H9 (cell line): Measurements from ENCODE around the gene MKRN2OS. TPM values are rescaled to one million over a fixed set of nuclear protein-coding genes. Genes with fewer than 3 reads are reported as not detected.
A peak's percentile ranks its signal among the peaks of the same experiment; 100 is the strongest.

Source experiments
- DNase-seq: peaks from one replicate; pipeline ENCODE4 v3.0.0-alpha.2; 2017
- H2AFZ ChIP-seq: one replicate; pipeline ENCODE4 v1.6.1; 2013; ENCODE audit warnings: mild to moderate bottlenecking, low read length, control low read depth, moderate library complexity
- H2AK5ac ChIP-seq: 2 replicates; pipeline ENCODE4 v1.6.1; 2013; ENCODE audit warnings: low read length, control low read depth, mixed read lengths; ENCODE audit not compliant: insufficient read length
- H2BK120ac ChIP-seq: one replicate; pipeline ENCODE4 v1.6.1; 2013; ENCODE audit warnings: low read depth, mild to moderate bottlenecking, low read length, control low read depth, inconsistent platforms; ENCODE audit not compliant: poor library complexity, severe bottlenecking
- H2BK12ac ChIP-seq: 2 replicates; pipeline ENCODE4 v1.6.1; 2013; ENCODE audit warnings: low read length, control low read depth, mixed read lengths, low read depth; ENCODE audit not compliant: insufficient read length
- H2BK15ac ChIP-seq: 2 replicates; pipeline ENCODE4 v1.6.1; 2013; ENCODE audit warnings: low read depth, low read length, control low read depth
- H2BK20ac ChIP-seq: one replicate; pipeline ENCODE4 v1.6.1; 2013; ENCODE audit warnings: low read depth, mild to moderate bottlenecking, low read length, control low read depth, inconsistent platforms; ENCODE audit not compliant: poor library complexity, severe bottlenecking
- H2BK5ac ChIP-seq: 2 replicates; pipeline ENCODE4 v1.6.1; 2013; ENCODE audit warnings: low read length, control low read depth, mixed read lengths; ENCODE audit not compliant: insufficient read length
- H3K14ac ChIP-seq: 2 replicates; pipeline ENCODE4 v1.6.1; 2013; ENCODE audit warnings: low read length, control low read depth; ENCODE audit not compliant: insufficient read depth
- H3K18ac ChIP-seq: 2 replicates; pipeline ENCODE4 v1.6.1; 2013; ENCODE audit warnings: low read depth, mild to moderate bottlenecking, mixed read lengths, low read length, control low read depth; ENCODE audit not compliant: insufficient read length
- H3K23ac ChIP-seq: 2 replicates; pipeline ENCODE4 v1.6.1; 2013; ENCODE audit warnings: low read length, control low read depth, mixed read lengths, low read depth; ENCODE audit not compliant: insufficient read length
- H3K23me2 ChIP-seq: 2 replicates; pipeline ENCODE4 v1.6.1; 2013; ENCODE audit warnings: low read depth, mild to moderate bottlenecking, mixed read lengths, low read length, control low read depth; ENCODE audit not compliant: insufficient read length, poor library complexity, severe bottlenecking
- H3K27ac ChIP-seq: 2 replicates; pipeline ENCODE4 v1.5.1; 2013; ENCODE audit warnings: low read length, control low read depth, mixed read lengths, low read depth; ENCODE audit not compliant: insufficient read length
- H3K27me3 ChIP-seq: 2 replicates; pipeline ENCODE4 v1.6.1; 2013; ENCODE audit warnings: low read length, control low read depth, inconsistent platforms; ENCODE audit not compliant: insufficient read depth
- H3K4ac ChIP-seq: 2 replicates; pipeline ENCODE4 v1.6.1; 2013; ENCODE audit warnings: low read depth, mild to moderate bottlenecking, control low read depth, inconsistent platforms, low read length, moderate library complexity
- H3K4me1 ChIP-seq: 2 replicates; pipeline ENCODE4 v1.6.1; 2013; ENCODE audit warnings: low read length, control low read depth, inconsistent platforms; ENCODE audit not compliant: insufficient read depth
- H3K4me2 ChIP-seq: 2 replicates; pipeline ENCODE4 v1.6.1; 2013; ENCODE audit warnings: low read length, control low read depth, mixed read lengths; ENCODE audit not compliant: insufficient read length, insufficient read depth
- H3K56ac ChIP-seq: 2 replicates; pipeline ENCODE4 v1.6.1; 2013; ENCODE audit warnings: low read depth, mild to moderate bottlenecking, mixed read lengths, low read length, control low read depth; ENCODE audit not compliant: insufficient read length
- H3K79me1 ChIP-seq: 2 replicates; pipeline ENCODE4 v1.6.1; 2013; ENCODE audit warnings: low read depth, mild to moderate bottlenecking, moderate library complexity, low read length, control low read depth, inconsistent platforms; ENCODE audit not compliant: insufficient read depth, poor library complexity, severe bottlenecking
- H3K79me2 ChIP-seq: 2 replicates; pipeline ENCODE4 v1.6.1; 2013; ENCODE audit warnings: low read length, control low read depth, inconsistent platforms; ENCODE audit not compliant: insufficient read depth
- H3K9ac ChIP-seq: 2 replicates; pipeline ENCODE4 v1.6.1; 2013; ENCODE audit warnings: low read length, control low read depth, mixed read lengths; ENCODE audit not compliant: insufficient read length; ENCODE audit errors: extremely low read depth
- H3K9me3 ChIP-seq: one replicate; pipeline ENCODE4 v1.6.1; 2013; ENCODE audit warnings: low read depth, low read length, inconsistent platforms; ENCODE audit not compliant: control insufficient read depth
- H3T11ph ChIP-seq: one replicate; pipeline ENCODE4 v1.6.1; 2013; ENCODE audit warnings: mild to moderate bottlenecking, low read length, control low read depth, inconsistent platforms
- H4K20me1 ChIP-seq: one replicate; pipeline ENCODE4 v1.6.1; 2013; ENCODE audit not compliant: control insufficient read depth, insufficient read length, insufficient read depth
- H4K5ac ChIP-seq: 2 replicates; pipeline ENCODE4 v1.6.1; 2013; ENCODE audit warnings: low read depth, mild to moderate bottlenecking, mixed read lengths, low read length, control low read depth; ENCODE audit not compliant: insufficient read length
- H4K8ac ChIP-seq: replicated peaks from 2 replicates; pipeline ENCODE4 v1.6.1; 2013; ENCODE audit warnings: low read length, control low read depth, mixed read lengths, low read depth; ENCODE audit not compliant: insufficient read length
- H4K91ac ChIP-seq: 2 replicates; pipeline ENCODE4 v1.6.1; 2013; ENCODE audit warnings: low read depth, mild to moderate bottlenecking, moderate library complexity, mixed read lengths, low read length, control low read depth; ENCODE audit not compliant: insufficient read length
- H3K27ac Mint-ChIP-seq, 3 experiments: 2 replicates in 2 of 3; 3 replicates in 1 of 3; pipeline ENCODE4 v1.8.0; 2020 to 2021; ENCODE audit warnings: mixed read lengths in 3 of 3, mild to moderate bottlenecking in 1 of 3, moderate library complexity in 1 of 3
- H3K27me3 Mint-ChIP-seq: 2 replicates; pipeline ENCODE4 v1.8.0; 2021; ENCODE audit warnings: low read depth, mild to moderate bottlenecking, moderate library complexity, mixed read lengths
- H3K36me3 Mint-ChIP-seq, 3 experiments: 2 replicates in 2 of 3; 3 replicates in 1 of 3; pipeline ENCODE4 v1.8.0; 2020 to 2021; ENCODE audit warnings: low read depth in 3 of 3, mixed read lengths in 3 of 3; ENCODE audit not compliant: insufficient read depth in 1 of 3
- H3K4me1 Mint-ChIP-seq, 2 experiments: 2 replicates each; pipeline ENCODE4 v1.8.0; 2020; ENCODE audit warnings: mixed read lengths in 2 of 2
- H3K4me3 Mint-ChIP-seq, 2 experiments: 2 replicates in 1 of 2; 3 replicates in 1 of 2; pipeline ENCODE4 v1.8.0; 2020 to 2021; ENCODE audit warnings: mild to moderate bottlenecking in 2 of 2, mixed read lengths in 2 of 2, moderate library complexity in 1 of 2
- H3K9me3 Mint-ChIP-seq, 2 experiments: 2 replicates in 1 of 2; 3 replicates in 1 of 2; pipeline ENCODE4 v1.8.0; 2020; ENCODE audit warnings: mild to moderate bottlenecking in 2 of 2, mixed read lengths in 2 of 2, moderate library complexity in 1 of 2
- WGBS: extraction: QIAGEN DNeasy Blood & Tissue Kit; methylation state at CpG from one replicate; pipeline ENCODE4 v1.1.7; 2013; ENCODE audit warnings: missing lambda C conversion rate, low lambda C conversion rate, mixed read lengths; ENCODE audit not compliant: insufficient read length; ENCODE audit errors: extremely low coverage; 5-methylcytosine and 5-hydroxymethylcytosine counted together
- total RNA-seq: library from RNA; stranded (reverse); gene quantifications from 2 replicates; pipeline ENCODE4 v1.2.1, GENCODE V29; 2021
- TF ChIP-seq, protein P1 (sequence below): fragments of 200-600 bp; sonication (generic); conservative IDR thresholded peaks from 3 replicates; pipeline ENCODE4 v1.8.0; 2021; ENCODE audit warnings: antibody characterized with exemption, mild to moderate bottlenecking

MKRN2OS gene
- total RNA-seq, 1 experiment from 2014 or later = 0.44 TPM

DNA sequence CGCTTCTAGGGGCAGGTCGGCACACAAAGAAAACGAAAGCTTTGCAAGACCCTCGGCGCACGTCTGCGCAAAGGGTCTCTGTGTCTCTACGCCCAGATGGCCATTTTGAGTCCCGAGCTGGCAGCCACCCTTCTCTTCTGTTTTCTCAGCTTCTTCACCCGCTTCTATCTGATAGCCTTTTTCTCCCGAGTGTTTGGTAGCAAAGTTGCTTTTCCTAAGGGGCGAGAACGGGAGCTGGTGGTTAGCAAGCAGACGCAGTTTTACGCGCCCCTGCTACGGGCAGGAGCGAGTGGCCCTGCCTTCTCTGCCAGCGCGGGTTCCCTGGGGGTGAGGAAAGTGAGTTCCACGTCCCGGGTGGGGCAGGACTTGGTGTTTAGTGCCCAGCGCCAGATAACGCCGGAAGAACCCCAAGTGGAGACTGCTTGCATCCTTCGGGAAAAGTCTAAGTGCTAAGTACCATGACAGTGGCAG is 8.7 kb upstream of the MKRN2OS start:
- peak overlapping the region; percentile 49 for H3K14ac ChIP-seq
- WGBS = no CpG with 5 or more reads among the region's 26 CpGs
- H3K27me3 ChIP-seq = no peaks in the 10 kb centered on the region
- peaks cover 12% of the 10 kb centered on the region for H3K23me2 ChIP-seq
- no peaks in the 10 kb centered on the region for H3K4me1 ChIP-seq
- H3K9ac ChIP-seq = no peak overlapping the region
- H2AFZ ChIP-seq = peak overlapping the region; percentile 82
- no peak overlapping the region for H2BK120ac ChIP-seq
- no peak overlapping the region for H4K5ac ChIP-seq
- H2BK12ac ChIP-seq = peak overlapping the region; percentile 35
- H3K27ac ChIP-seq = no peak overlapping the region
- peaks cover 13% of the 10 kb centered on the region for H3K27me3 Mint-ChIP-seq
- no peak overlapping the region for H4K91ac ChIP-seq
- H3K56ac ChIP-seq = no peak overlapping the region
- H3K9me3 ChIP-seq = no peaks in the 10 kb centered on the region
- no peaks in the 10 kb centered on the region for H4K20me1 ChIP-seq
- H3T11ph ChIP-seq = no peak overlapping the region
- H2AK5ac ChIP-seq = no peak overlapping the region
- no peak overlapping the region for H3K4me2 ChIP-seq
- H3K23ac ChIP-seq = no peak overlapping the region
- H3K18ac ChIP-seq = peak overlapping the region; percentile 58
- peaks cover 15 to 18% of the 10 kb centered on the region in 2 experiments for H3K4me1 Mint-ChIP-seq
- H3K79me1 ChIP-seq = no peaks in the 10 kb centered on the region
- H3K27ac Mint-ChIP-seq = no peak overlapping the region
- H2BK20ac ChIP-seq = no peak overlapping the region
- peak; percentile 37 for DNase-seq
- H4K8ac ChIP-seq = peak overlapping the region; percentile 77
- 0 out of 2 replicates have a peak overlapping the region, but pooled peaks have one; percentile 80 for H2BK15ac ChIP-seq
- H2BK5ac ChIP-seq = no peak overlapping the region
- peaks cover 13% of the 10 kb centered on the region; the same call in 1 of the 2 replicates for H3K79me2 ChIP-seq
- TF ChIP-seq, protein P1, sequence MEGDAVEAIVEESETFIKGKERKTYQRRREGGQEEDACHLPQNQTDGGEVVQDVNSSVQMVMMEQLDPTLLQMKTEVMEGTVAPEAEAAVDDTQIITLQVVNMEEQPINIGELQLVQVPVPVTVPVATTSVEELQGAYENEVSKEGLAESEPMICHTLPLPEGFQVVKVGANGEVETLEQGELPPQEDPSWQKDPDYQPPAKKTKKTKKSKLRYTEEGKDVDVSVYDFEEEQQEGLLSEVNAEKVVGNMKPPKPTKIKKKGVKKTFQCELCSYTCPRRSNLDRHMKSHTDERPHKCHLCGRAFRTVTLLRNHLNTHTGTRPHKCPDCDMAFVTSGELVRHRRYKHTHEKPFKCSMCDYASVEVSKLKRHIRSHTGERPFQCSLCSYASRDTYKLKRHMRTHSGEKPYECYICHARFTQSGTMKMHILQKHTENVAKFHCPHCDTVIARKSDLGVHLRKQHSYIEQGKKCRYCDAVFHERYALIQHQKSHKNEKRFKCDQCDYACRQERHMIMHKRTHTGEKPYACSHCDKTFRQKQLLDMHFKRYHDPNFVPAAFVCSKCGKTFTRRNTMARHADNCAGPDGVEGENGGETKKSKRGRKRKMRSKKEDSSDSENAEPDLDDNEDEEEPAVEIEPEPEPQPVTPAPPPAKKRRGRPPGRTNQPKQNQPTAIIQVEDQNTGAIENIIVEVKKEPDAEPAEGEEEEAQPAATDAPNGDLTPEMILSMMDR = no peak
- 0 out of 5 replicates have a peak overlapping the region, but pooled peaks of 1 of the 2 experiments have one; percentile 42 for H3K4me3 Mint-ChIP-seq
- H3K36me3 Mint-ChIP-seq = no peaks in the 10 kb centered on the region
- no peak overlapping the region for H3K4ac ChIP-seq
- H3K9me3 Mint-ChIP-seq = no peaks in the 10 kb centered on the region
